GM18870 (cell line): ENCODE results near the gene ZNF518B.
"Not testable (repeated sequence)": the region's sequence is repeated elsewhere in the genome, so short reads cannot be mapped to it uniquely, and the experiment has no call there.

Experiments used
- ATAC-seq: cut with Tn5 transposase; IDR thresholded peaks from one replicate; pipeline ENCODE4 v1.9.1; 2021; ENCODE audit warnings: moderate library complexity; ENCODE audit not compliant: unreplicated experiment

Gene ZNF518B

GRCh38 chr4:10456595-10457254, 501 bp downstream of the ZNF518B start:
- peak; percentile 40 for ATAC-seq

GRCh38 chr4:10456260-10456594, 999 bp downstream of the ZNF518B start:
- ATAC-seq: no peak

GRCh38 chr4:10455133-10455532, 2.1 kb downstream of the ZNF518B start:
- ATAC-seq: no peak

- ATAC-seq: no peak
Observed at GRCh38 chr4:10454726-10455125, 2.5 kb downstream of the ZNF518B start.

- no peak for ATAC-seq
Observed at GRCh38 chr4:10454121-10454520, 3.1 kb downstream of the ZNF518B start.

GRCh38 chr4:10448991-10449390, 8.2 kb downstream of the ZNF518B start:
- ATAC-seq: no peak

- no peak for ATAC-seq
Observed at GRCh38 chr4:10442976-10443375, 14.2 kb downstream of the ZNF518B start.

- no peak for ATAC-seq
Observed at GRCh38 chr4:10441512-10441911, 15.7 kb downstream of the ZNF518B start.

GRCh38 chr4:10438924-10439323, 18.3 kb downstream of the ZNF518B start:
- no peak for ATAC-seq

- ATAC-seq: no peak
Observed at GRCh38 chr4:10437735-10438134, 19.5 kb downstream of the ZNF518B start.

GRCh38 chr4:10427680-10428079, 29.5 kb downstream of the ZNF518B start:
- ATAC-seq: not testable (repeated sequence)

- no peak for ATAC-seq
Observed at GRCh38 chr4:10421344-10422055, 35.7 kb downstream of the ZNF518B start.

- no peak for ATAC-seq
Observed at GRCh38 chr4:10417740-10418139, 39.5 kb downstream of the ZNF518B start.

- no peak for ATAC-seq
Observed at GRCh38 chr4:10416441-10416840, 40.8 kb downstream of the ZNF518B start.

- ATAC-seq: peak; percentile 98
Observed at GRCh38 chr4:10413177-10413576, 44.0 kb downstream of the ZNF518B start.

GRCh38 chr4:10405672-10406071, 51.6 kb downstream of the ZNF518B start:
- no peak for ATAC-seq

- no peak for ATAC-seq
Observed at GRCh38 chr4:10403633-10404445, 53.4 kb downstream of the ZNF518B start.

GRCh38 chr4:10395971-10396580, 61.1 kb downstream of the ZNF518B start:
- no peak for ATAC-seq
